Measurements from ENCODE around the gene FMO2.

FMO2 gene

GRCh38 chr1:171256940-171257606 is 72.0 kb downstream of the FMO2 start:
- DNase-seq (ENCODE audit: low read depth in 3 of 3): no peak

GRCh38 chr1:171257607-171258076 is 72.5 kb downstream of the FMO2 start:
- DNase-seq (ENCODE audit: low read depth in 3 of 3): no peak

GRCh38 chr1:171258429-171258828 is 73.3 kb downstream of the FMO2 start:
- no peak for DNase-seq (ENCODE audit: low read depth in 3 of 3)

- no peak for DNase-seq (ENCODE audit: low read depth in 3 of 3)
Observed at GRCh38 chr1:171258943-171259342, 73.8 kb downstream of the FMO2 start.

All from stimulated activated CD4-positive, alpha-beta T cell treated with anti-CD3 and anti-CD28 coated beads, TNF-alpha, amount 100 ng/mL, for 48 hours (primary cell).